GM18502 (cell line): ENCODE measurements around the gene JSRP1.
A peak's percentile ranks its signal among the peaks of the same experiment; 100 is the strongest.
"Not testable (repeated sequence)": the region's sequence is repeated elsewhere in the genome, so short reads cannot be mapped to it uniquely, and the experiment has no call there.

Experiments
- ATAC-seq: cut with Tn5 transposase; IDR thresholded peaks from one replicate; pipeline ENCODE4 v1.9.1; 2021; ENCODE audit warnings: mild to moderate bottlenecking; ENCODE audit not compliant: unreplicated experiment, poor library complexity

JSRP1 gene

DNA sequence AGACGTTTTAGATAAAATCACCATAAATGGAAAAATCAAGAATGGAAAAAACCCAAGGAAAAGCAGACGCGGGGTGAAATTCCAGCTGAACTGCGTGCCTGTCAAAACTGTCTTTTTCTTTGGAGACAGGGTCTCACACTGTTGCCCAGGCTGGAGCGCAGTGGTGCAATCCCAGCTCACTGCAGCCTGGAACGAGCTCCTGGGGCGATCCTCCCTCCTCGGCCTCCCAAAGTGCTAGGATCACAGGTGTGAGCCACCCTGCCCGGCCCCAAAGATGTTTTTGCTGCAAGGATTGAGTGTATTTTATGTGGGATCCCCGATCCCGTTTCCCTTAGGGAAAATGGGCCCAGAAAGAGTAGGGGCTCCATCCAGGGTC is 26.6 kb upstream of the JSRP1 start:
- no peak for ATAC-seq

DNA sequence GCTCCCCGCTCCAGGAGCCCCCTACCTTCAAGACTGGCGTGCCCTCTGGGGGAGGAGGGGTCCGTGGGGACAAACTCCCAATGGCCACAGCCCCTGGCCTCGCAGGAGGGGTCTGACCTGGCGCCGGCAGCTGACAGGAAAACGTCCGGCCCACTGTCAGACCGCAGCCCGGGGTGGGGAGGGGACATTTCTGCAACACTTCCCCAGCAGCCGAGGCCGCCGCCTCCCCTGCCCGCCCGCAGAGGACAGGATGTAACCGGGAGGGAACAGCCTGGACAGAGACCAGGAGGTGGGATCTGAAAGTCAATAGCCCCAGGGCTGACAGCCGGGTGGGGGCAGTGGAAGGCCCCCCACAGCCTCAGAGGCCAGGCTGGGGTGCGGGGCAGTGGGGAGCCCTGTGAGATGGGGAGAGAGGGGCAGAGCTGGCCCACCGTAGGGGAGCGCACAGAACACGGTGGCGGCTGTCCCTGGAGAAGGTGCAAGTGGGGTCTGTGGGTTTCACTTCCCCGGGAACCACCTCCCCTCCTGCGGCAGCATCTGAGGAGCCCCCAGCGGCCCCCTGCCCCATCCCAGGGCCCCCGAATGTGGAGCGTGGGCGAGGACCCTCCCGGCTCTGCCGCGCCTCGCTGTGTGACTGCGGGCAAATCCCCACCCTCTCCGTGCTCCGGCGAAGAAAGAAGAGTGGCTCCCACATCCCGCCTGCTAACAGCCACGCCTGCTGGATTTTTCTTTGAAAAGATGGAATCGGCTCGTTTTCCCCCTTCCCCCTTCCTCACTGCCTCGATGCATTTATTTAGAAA is 26.0 kb upstream of the JSRP1 start, which contains the start of gene PEAK3:
PEAK3 (minus strand) TSS at position 114 of the 800 bp plus-strand sequence. CDS start 1,244 bp downstream, outside the sequence.
- ATAC-seq, result no peak

DNA sequence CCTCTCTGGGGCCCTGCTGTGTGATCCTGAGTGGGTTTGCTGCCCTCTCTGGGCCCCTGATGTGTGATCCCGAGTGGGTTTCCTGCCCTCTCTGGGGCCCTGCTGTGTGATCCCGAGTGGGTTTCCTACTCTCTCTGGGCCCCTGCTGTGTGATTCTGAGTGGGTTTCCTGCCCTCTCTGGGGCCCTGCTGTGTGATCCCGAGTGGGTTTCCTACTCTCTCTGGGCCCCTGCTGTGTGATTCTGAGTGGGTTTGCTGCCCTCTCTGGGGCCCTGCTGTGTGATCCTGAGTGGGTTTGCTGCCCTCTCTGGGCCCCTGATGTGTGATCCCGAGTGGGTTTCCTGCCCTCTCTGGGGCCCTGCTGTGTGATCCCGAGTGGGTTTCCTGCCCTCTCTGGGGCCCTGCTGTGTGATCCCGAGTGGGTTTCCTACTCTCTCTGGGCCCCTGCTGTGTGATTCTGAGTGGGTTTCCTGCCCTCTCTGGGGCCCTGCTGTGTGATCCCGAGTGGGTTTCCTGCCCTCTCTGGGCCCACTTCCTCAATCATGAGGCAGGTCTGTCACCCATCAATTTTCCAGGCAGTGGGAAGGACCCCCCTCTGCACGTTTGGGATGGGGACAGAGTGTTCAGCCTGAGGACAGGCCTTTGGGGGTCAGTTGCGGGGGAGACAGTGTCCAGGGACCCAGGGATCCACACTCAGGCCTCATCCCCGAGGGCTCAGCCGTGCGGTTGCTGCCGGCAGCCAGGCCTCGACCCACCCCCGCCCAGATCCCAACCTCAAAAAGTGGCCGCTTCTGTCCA is 25.2 kb upstream of the JSRP1 start:
- ATAC-seq, result not testable (repeated sequence)

DNA sequence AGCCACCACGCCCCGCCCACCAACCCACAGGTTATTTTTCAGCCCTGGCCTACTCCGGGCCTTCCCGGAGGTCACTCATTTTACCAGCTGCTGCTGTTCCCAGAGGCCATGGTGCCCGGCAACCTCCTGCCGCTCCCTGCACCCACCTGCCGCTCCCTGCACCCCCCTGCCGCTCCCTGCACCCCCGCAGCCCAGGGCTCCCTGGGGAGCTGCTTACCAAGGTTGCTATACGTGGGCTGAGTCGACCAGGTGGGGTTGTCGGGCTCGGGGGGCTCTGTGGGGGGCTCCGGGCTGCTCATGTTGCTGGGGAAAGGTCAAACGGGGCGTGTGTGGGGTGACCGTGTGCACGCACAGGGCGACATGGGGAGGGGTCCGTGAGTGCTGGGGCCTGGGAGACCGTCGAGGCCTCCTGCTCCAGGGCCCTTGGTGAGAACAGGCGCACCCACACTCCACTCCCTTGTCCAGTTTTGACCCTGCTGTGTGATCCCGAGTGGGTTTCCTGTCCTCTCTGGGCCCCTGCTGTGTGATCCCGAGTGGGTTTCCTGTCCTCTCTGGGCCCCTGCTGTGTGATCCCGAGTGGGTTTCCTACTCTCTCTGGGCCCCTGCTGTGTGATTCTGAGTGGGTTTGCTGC is 24.5 kb upstream of the JSRP1 start:
- no peak for ATAC-seq

DNA sequence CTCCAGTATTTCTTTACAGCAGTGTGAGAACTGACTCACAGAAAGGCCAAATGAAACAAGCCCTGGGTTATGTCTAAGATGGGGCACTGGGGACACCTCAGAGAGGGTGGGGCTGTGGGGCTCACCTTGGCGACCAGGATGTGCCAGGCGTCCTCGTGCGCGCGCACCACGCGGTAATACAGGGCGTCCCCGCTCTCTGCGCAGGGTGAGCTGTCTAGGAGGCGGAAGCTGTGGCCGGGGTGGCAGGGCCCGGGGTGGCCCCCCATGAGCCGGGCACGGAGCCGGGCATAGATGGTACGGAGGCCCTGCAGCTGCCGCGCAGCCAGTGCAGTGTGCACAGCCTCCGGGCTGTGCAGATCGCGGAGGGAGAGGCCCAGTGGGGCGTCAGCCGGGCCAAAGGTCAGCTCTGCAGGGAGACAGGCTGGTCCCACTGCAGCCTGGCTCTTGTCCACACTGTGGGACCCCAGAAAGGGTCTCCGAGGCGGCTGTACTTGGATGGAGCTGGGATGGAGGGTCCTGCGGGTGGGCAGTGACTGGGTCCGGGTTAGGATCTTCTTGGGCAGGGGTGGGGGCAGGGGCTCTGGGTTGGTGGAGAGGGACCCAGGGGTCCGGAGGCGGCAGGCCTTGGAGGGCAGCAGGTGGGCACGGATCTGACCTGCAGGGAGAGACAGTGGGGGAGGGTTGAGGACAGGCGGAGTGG is 22.4 kb upstream of the JSRP1 start:
- ATAC-seq, result no peak

DNA sequence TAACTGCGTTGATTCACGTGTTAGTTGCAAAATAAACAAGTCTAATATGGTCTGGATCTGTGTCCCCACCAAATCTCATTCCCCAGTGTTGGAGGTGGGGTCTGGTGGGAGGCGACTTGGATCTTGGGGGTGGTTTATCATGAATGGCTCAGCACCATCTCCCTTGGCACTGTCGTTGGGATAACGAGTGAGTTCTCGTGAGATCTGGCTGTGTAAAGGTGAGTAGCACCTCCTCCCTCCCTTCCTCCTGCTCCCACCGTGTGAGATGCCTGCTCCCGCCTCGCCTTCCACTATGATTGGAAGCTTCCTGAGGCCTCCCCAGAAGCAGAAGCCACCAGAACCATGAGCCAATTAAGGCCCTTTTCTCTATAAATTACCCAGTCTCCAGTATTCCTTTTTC is 20.9 kb upstream of the JSRP1 start:
- ATAC-seq, result no peak

DNA sequence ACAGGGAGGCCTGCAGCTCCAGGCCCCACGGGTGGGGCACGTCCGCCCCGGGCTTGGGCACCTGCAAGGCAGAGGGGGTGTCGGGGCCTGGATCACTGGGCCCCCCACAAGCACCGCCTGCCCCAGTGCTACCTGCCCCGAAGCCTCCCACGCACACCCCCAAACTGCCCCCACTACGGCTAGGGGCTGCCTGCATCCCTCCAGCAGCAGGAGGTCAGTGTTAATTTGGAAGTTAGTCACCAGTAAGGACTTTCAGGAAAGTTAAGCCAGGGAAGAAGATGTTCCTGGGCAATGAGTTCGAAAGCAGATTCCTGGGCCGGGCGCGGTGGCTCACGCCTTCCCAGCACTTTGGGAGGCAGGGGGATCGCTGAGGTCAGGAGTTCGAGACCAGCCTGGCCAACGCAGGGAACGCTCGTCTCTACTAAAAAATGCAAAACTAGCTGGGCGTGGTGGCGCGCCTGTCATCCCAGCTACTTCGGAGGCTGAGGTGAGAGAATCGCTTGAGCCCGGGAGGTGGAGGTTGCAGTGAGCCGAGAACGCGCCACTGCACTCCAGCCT is 20.3 kb upstream of the JSRP1 start:
- ATAC-seq, result no peak

DNA sequence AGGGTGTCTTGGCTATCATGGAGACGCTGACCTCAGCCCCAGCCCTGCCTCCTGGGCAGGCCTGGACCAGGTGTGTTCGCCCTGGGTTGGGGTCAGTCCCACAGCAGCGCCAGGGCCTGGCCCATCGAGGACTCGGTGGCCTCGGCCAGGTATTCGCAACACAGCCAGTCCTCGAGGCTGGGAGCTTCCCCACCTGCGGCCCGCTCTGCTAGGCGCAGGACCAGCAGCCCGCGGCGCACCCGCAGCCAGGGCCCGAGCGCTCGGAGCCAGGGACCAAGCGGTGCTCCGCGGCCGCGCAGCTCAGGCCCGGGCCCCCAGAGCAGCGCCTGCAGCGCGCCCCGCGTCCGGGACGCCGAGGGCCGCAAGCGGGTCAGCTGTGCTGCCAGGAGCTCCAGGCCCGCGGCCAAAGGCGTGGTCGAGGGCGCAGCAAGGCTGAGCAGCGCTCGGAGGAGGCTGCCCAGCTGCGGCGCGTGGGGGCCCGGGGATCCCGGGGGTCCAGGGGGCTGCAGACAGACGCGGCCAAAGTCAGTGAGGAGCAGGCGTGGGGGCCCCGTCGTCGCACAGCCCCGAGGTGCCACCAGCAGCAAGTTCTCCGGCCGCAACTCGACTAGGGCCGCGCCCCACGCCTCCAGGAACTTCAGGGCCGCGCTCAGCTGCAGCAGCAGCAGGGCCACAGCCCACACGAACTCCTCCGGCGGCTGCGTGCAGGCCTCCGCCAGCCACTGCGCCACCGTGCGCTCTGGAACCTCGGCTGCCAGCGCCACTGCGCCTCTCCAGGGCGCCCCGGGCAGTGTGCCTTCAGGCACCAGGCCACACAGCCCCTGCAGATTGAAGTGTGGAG is 19.6 kb upstream of the JSRP1 start:
- ATAC-seq, result no peak

DNA sequence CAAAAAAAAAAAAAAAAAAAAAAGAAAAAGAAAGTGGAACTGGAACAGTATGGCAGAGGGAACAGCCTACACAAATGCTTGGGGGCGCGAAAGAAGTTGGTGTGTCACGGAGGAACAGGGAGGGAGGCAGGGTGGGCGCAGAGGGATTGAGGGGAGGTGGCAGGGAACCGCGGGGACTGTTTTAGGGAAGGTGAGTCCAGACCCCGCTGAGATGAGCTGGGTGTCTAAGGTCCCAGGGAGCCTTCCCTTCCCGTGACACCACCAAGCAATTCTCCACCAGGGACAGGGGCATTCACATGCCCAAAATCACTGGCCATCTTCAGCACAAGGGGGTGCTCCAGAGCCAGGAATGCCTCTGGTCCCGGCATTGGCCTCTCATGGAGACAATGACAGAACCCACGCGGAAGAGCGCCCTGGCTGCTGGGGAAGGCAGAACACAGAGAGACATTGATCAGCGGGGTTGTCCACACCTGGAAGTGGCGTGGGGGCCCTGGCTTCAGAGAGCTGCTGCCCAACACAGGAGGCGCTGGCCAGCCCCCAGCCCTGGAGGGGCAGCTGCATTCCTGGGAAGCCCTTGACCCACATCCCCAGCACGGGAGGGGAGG is 18.8 kb upstream of the JSRP1 start:
- ATAC-seq, result no peak

DNA sequence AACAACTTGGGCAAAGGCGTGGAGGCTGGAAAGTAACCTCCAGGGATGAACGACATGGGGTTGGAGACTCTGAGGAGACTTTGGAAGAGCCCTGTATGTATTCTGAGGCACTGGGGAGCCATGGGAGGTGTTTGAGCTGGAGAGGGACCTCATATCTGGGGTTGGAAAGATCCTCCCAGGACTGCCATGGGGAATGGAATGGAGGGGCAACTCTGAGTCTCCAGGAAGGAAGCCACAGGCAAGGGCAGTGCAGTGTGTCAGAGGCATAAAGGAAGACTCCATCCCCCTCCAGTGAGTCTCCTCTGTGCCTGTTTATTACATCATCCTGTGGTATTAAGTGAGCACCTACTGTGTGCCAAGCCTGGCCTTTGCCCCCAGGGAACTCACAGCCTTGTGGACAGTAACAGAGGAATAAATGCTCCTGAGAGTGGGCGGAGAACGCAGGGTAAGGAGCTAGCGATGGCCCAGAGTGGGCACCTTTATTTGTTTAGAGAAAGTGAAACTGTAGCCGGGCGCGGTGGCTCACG is 18.0 kb upstream of the JSRP1 start:
- ATAC-seq, result no peak

DNA sequence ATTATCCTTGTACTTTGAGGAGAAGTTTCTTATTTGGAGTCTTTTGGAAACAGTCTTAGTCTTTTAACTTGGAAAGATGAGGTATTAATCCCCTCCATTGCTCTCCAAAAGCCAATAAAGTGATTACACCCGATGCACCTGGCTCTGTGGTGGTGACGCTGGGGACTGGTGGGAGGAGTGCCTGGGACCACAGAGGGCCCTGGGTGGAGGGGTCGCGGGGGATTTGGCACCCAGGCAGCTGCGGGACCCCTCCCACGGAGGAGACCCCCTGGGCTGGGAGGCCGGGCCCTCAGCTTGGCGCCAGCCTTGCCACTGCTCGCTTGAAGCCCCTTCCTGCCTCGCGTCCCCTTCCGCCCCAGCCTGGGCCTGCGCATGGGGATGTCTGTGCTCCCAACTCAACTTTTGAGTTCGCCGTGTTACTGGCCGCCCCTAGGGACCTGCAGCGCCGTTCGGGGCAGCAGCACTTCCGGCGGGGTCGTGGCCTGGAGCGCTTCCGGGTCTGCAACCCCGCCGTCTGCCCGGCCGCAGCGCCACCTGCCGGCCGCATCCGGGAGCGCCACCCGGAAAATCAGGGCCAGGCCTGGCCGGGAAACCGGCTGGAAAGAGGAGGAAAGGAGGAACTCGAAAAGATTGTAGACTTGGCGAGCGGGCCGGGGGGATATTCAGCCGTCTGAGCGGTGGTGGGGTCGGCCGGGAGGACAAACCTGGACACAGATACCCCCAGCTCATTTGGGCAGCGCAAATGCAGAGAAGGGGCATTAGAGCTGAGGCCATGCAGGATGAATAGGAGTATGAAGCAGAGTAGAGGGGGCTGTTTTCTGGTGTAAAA is 17.4 kb upstream of the JSRP1 start:
- ATAC-seq, result peak; percentile 25

DNA sequence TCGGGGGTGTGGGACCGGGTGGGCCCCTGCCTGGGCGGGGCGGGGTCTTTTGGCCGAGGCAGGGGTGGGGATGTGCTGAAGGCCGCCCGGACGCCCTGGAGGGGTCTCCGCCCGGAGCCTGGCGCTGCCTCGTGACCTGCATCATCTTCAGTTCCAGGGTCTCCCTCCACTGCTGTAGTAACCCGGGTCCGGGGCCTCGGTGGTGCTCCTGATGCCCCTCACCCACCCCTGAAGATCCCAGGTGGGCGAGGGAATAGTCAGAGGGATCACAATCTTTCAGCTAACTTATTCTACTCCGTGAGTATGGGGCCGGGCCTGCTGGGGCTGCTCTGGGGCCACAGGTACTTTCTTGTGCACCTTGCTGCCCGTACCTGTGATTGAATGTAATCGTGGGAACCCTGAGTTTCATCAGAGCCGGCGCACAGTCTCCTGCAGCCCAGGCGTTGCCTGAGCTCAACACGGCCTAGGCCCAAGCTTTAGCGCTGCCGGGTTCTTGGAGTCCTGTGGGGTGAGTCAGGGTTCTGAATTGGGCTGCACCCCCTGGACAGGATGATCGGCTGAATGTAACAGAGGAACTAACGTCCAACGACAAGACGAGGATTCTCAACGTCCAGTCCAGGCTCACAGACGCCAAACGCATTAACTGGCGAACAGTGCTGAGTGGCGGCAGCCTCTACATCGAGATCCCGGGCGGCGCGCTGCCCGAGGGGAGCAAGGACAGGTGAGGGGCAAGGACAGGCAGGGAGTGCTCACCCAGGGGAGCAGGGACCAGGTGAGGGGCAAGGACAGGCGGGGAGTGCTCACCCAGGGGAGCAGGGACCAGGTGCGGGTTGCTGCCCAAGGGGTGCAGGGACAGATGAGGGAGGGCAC is 15.3 kb upstream of the JSRP1 start:
- ATAC-seq, result no peak

DNA sequence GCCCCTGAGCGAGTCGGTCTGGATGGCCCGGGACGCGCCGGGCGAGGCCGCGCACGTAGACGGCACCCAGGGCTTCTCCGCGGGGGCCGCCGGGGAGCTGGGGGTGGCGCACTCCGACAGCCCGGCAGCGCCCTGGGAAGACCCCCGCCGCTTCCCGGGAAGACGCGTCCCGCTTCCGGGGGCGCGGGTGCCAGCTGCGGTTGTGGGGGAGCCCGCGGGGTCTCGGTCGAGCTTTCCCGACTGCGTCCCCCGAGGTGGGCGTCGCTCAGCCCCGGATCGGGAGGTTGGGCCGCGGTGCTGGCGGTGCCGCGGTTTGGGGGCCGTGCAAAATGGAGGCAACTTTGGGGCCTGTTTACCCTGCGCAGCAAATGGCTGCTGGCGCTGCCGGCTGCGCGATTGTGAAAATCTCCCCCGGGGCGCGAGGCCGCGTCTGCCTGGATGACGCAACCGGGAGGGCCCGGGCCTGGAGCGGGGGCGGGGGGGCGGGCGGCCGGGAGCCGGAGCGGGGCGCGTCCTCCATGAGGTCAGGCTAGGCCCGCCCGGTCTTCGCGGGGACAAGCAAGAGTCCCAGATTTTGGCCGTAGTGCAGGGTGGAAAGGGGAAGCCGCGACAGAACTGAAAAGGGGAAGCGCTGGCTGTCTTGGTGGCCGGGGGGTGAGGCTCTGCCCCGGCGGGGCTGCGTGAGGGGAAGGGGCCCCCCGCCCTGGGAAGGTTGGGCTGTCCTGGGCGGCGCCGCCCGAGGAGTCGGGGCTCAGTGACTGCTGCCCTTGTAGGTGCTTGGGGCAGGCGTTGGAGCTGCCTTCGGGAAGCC is 14.4 kb upstream of the JSRP1 start:
- no peak for ATAC-seq

DNA sequence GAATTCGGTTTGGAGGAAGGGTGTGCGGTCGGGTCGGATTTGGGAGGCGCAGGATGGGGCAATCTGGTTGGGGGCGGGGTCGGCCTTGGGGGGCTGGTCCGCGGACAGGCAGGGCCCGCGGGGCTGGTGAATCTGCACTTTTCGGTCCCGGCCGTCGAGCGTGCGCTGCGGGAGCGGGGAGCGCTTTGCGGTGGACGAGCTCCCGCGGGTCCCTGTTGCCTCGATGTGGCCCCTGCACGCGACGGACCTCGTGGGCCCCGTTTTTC is 13.9 kb upstream of the JSRP1 start:
- no peak for ATAC-seq

DNA sequence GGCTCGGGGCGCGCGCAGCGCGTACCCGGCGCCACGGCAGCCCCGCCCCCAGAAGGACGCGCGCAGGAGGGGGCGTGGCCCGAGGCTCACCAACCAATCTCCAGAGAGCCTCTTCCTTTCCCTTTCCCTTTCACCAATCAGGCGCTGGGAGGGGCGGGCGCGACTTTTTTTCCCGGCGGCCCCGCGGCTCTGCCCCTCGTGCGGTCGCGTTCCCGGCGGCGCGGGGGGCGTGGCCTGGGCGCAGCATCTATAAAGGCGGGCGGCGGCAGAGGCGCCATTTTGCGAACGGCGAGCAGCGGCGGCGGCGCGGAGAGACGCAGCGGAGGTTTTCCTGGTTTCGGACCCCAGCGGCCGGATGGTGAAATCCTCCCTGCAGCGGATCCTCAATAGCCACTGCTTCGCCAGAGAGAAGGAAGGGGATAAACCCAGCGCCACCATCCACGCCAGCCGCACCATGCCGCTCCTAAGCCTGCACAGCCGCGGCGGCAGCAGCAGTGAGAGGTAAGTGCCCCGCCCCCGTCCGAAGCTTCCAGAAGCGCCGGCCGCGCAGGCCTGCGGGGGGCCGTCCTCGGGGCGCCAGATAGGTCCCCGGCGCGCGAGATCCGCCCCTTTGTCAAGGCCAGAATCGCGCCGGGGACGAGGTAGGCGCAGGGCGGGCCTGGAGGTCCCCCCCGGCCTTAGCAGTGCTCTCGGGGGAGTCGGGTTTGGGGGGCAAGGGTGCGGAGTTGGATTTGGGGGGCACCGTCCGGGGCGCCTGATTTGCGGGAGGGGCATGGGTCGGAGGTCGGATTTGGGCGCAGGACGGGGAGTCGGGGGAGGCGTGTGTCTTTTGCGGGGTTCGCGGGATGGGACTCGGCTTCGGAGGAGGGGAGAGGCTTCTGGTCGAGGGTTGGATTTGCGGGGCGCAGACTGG is 13.3 kb upstream of the JSRP1 start:
- peak; percentile 57 for ATAC-seq
